NCI-H1694 treated with DMSO at 0.1 percent for 48 hours (cell line): Measurements from ENCODE around the gene HIP1.
"Not testable (repeated sequence)": the region's sequence is repeated elsewhere in the genome, so short reads cannot be mapped to it uniquely, and the experiment has no call there.

Source experiments
- DNase-seq: peaks from one replicate; lab custom pipeline; 2025; lab: John Stamatoyannopoulos, UW

Gene HIP1

GRCh38 chr7:75521727-75522126 is 217.0 kb downstream of the HIP1 start:
- not testable (repeated sequence) for DNase-seq

DNA sequence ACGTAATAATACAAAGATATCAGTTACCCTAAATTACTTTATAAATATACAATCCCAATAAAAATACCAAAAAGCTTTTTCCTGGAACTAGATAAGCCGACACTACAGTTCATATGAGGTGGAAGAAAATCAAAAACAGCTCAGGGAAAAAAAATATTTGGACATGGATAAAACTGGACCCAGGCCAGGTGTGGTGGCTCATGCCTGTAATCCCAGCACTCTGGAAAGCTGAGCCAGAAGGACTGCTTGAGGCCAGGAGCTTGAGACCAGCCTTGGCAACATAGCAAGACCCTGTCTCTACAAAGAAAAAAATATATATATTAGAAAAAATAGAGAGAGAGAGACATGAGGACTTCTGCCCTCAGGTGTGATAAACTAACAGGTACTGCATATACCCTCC is 219.9 kb downstream of the HIP1 start:
- not testable (repeated sequence) for DNase-seq

GRCh38 chr7:75509033-75509432 is 229.7 kb downstream of the HIP1 start:
- not testable (repeated sequence) for DNase-seq

DNA sequence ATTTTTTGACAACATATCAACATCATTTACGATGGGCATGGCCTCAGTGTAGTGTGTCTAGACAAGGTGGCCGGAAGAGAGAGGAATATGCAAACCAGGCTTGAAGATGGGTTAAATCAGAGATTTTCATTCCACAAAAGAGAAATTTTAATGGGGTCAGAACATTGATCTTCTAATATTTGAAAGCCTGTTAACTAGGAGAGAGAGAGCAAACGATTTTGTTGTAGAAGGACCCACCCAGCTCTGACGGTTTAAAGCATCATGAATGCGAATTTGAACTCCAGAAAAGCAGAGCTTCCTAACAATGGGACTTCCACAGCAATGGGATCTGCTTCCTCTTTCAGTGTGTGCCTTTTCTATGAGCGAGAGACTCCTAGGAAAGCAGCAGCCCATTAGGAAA is 246.7 kb downstream of the HIP1 start, which contains the start of gene SPDYE5:
SPDYE5 (plus strand) TSS at position 301 of the 400 bp plus-strand sequence. CDS start 1,728 bp downstream, outside the sequence.
- DNase-seq, result not testable (repeated sequence)

DNA sequence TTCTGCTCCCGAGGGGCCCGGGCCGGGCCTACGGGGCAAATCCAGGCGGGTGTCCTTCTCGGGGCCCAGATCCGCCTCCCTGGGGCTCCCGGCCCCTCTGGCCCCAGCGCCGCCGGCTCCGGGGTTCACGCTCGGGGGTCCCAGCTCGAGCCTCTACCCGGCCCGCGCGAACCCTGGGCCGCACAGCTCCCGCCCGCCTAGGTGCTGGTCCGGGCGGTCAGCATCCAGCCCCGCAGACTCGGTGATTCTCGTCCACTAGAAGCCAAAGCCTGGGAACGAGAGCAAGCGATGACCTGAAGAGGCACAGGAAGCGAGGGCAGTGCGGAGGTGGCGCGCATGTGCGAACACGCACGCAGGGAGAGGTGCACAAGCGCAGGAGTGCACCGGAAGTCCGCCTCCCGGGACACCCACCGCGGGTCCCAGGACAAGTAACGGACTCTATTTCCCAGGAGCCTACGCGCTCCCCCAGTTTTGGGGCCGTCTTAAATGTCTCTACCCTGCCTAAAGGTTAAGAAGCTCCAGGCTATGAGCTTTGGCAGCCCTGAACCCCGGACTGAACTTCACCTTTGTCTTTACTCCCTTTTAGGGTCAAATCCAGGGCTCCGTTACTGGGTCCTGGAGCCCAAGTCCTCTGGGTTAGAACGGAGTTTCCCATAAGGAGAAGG is 252.6 kb downstream of the HIP1 start, which contains the start of gene POM121C:
POM121C (minus strand) TSS at position 321 of the 665 bp plus-strand sequence. CDS start 44,803 bp downstream, outside the sequence.
- peak; percentile 74 for DNase-seq

DNA sequence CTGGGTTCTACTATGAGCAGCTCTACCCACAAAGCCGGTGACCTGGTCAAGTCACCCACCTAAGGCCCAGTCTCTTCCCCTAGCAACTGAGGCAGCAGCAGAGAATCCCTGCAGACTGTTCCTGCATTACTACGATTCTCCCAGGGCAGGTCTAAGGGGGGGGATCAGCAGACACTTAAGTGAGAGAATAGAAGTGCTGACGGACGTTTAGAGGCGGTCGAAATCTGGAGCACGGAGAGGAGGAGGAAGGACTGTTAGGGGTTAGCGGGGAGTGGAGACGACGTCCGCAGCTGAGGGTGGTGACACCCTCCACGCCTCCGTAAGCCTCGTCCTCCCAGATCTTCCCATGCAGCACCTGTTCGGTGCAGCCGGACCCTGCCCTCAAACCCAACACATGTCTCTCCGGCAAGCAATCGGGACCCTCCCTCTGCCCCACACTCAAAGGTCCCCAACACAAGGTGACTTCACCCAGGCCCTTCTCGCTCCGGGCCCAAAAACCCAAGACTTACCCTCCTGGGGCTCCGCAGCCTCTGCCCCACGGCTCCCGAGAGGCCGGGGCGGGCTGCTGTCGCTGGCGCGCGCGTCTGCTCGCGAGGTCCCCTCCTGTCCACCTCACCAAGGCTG is 253.3 kb downstream of the HIP1 start:
- not testable (repeated sequence) for DNase-seq
